Measurements from ENCODE around the gene COL19A1.

GRCh38 chr6:70129341-70129740, 263.0 kb downstream of the COL19A1 start:
- TF ChIP-seq EZH2 (IDR thresholded peaks at IDR 0.05), result no peak
- TF ChIP-seq POLR2AphosphoS5 (IDR thresholded peaks at IDR 0.05; ENCODE audit: borderline replicate concordance, low read depth, low read length), result no peak; the same call in 1 of the 2 replicates
- no peak for TF ChIP-seq FOXP2 (optimal IDR thresholded peaks at IDR 0.05; ENCODE audit: control extremely low read depth, extremely low read length, insufficient read depth)
